NCI-H1694 treated with DMSO at 0.1 percent for 48 hours (cell line): Measurements from ENCODE around the gene ZBTB1.
A peak's percentile ranks its signal among the peaks of the same experiment; 100 is the strongest.
"Not testable (repeated sequence)": the region's sequence is repeated elsewhere in the genome, so short reads cannot be mapped to it uniquely, and the experiment has no call there.

Experiments used
- DNase-seq: peaks from one replicate; lab custom pipeline; 2025; lab: John Stamatoyannopoulos, UW

The ZBTB1 gene

GRCh38 chr14:64531567-64531966 is 27.0 kb downstream of the ZBTB1 start:
- no peak for DNase-seq

DNA sequence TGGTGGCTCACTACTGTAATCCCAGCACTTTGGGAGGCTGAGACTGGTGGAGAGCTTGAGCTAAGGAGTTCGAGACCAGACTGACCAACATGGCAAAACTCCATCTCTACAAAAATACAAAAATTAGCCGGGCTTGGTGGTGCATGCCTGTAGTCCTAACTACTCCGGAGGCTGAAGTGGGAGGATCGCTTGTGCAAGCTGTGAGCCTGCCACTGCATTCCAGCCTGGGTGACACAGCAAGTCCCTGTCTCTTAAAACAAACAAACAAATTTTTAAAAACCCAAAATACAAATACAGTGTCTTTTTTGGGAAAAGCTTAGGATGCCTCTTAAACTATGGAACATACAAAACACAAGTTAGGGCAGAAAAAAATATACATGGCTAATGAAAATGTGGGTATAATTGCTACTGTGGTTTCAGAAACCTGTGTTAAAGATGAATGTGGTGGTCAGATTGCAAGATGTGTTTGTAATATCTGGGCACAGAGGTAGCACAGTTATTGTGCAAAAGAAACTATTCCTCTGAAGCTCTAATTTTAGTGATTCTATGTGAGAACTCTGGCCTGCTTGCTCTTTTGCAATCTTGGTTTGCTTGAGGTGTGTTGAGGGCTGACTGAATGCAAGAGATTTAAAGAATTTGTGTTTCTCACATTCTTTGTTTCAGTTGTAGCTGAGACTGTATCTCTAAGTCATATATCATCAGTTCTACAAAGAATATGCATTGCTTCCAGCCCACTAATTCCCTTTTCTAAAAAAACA is 32.1 kb downstream of the ZBTB1 start:
- no peak for DNase-seq

GRCh38 chr14:64540208-64541202 is 35.9 kb downstream of the ZBTB1 start, which contains the start of gene HSPA2:
Gene HSPA2, plus strand, starts transcription at chr14:64540741. Its CDS starts 109 bp downstream, at chr14:64540850.
- DNase-seq: peak; percentile 97

GRCh38 chr14:64541261-64541971 is 36.8 kb downstream of the ZBTB1 start:
- no peak for DNase-seq

GRCh38 chr14:64541972-64542835 is 37.6 kb downstream of the ZBTB1 start:
- no peak for DNase-seq

DNA sequence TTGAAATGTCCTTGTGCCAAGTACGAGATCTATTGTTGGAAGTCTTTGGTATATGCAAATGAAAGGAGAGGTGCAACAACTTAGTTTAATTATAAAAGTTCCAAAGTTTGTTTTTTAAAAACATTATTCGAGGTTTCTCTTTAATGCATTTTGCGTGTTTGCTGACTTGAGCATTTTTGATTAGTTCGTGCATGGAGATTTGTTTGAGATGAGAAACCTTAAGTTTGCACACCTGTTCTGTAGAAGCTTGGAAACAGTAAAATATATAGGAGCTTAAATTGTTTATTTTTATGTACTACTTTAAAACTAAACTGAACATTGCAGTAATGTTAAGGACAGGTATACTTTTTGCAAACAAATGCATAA is 38.2 kb downstream of the ZBTB1 start:
- DNase-seq: no peak

GRCh38 chr14:64544607-64545312 is 40.2 kb downstream of the ZBTB1 start:
- no peak for DNase-seq

- DNase-seq: no peak
Observed at GRCh38 chr14:64549016-64549415, 44.4 kb downstream of the ZBTB1 start.

DNA sequence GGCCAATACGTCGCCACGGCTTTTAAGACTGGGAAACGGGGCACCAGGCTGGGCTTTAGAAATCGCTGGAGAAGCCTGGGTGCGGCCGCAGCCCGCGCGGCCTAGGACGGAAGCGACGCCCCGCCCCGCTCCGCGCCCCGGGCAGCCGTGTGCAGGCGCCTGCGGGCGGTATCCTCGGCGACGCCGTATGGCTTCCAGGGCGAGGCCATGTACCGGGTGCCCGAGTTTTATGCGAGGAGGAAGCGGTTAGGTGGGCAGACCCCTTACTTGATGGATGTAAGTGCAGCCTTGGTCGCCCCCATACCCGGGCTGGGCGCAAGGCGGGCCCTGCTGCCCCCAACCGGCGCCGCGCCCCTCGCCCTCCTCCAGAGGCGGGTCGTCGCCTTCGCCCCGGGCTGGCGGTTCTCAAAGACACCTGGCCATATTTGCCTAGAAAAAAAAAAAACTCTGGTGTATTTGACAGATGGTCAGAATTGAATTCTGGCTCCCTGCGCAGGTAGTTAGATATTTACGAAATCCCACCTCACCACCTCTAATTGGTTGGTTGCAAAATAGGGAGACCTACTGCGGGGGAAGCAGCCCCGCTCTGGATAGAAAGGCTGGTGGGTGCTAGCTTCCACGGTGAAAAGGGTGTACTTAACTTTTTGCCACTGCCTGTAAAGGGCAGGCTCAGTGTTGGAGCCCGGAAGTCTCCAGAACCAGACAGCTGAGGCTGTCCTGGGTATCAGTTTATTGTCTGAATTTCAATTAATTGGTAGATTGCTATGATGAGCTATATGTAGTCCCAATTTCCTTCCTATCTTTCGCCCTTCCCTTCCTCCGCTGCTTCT is 45.4 kb downstream of the ZBTB1 start, which contains the start of gene PPP1R36:
Gene PPP1R36 (plus strand): TSS at position 171 of the 830 bp plus-strand sequence. CDS start 37 bp downstream, at position 208.
- peak; percentile 89 for DNase-seq

GRCh38 chr14:64550621-64551333 is 46.2 kb downstream of the ZBTB1 start:
- peak; percentile 93 for DNase-seq

- DNase-seq: no peak
Observed at GRCh38 chr14:64554556-64554955, 50.0 kb downstream of the ZBTB1 start.

- DNase-seq: no peak
Observed at GRCh38 chr14:64556526-64556925, 52.0 kb downstream of the ZBTB1 start.

GRCh38 chr14:64558216-64558615 is 53.6 kb downstream of the ZBTB1 start:
- not testable (repeated sequence) for DNase-seq

DNA sequence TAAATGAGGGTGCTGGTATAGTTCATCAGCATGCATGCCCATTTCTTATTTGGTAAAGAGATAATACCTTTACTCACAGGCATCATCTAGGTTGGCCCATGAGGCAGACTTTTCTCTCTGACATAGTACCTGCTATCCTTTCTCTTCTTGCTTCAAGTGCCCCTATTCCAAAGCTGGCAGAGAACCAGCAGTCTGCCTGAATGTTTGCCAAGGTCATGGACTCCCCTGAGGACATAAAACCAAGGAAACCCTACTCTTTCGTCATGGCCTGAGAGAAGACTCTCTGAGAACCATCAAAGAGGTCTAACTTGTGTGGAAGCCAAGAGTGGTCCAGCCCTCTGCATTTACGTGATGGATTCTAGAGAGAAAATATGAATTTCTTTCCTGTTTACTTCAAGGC is 57.1 kb downstream of the ZBTB1 start:
- no peak for DNase-seq

DNA sequence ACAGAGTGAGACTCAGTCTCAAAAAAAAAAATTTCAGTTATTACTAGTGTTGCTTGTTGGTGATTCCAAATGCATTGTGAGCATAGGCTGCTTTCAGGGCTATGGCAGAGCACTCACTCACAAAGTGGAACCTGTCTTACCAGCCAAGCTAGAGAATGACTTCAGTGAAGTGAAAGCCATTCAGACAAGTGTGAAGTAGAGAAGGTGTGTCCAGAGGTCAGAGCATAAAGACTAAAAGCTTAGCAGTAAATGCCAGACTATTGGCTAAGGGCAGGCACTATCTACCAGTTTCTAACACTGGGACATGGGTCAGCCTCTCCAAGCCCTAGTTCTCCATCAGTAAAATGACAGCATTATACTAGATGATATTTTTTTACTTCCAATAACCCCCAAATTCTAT is 57.9 kb downstream of the ZBTB1 start:
- DNase-seq: no peak

DNA sequence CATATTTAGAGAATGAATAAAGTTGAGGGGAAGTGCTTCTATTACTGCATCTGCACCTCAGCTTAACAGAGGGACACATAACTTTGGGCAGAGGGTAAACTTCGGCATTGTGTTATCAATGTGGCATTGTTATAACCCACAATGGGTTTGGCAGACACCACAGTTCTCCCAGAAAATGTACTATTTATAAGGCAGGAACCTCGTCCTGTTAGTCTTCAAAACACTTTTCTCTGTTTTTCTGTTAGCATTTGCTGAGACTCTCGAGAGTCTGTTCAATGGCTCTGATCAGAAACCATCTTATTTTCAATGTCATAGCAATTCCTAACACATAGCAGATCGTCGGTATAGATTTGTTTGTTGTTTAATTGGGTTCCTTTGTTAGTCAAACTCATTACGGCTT is 59.1 kb downstream of the ZBTB1 start:
- DNase-seq: no peak

DNA sequence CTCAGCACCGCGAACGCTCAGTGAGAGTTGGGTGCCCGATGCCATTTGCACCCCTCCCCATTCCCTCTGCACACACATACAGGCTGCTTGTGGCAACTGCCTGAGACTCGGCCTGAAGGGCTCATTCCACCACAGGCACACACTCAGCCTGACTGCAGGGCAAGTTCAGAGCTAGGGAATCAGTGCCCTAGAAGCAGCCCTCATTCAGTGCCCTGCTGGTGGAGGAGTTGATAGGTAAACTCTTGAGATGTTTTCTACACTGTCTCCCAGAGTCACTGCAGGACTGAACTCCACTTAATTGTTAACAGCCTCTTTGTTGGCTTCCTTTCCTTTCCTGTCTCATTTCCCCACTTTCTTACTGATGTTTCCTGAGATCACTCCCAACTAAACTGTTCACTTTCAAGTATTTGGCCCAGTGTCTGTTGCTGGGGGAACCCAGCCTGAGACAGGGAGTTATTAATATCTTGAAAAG is 62.1 kb downstream of the ZBTB1 start:
- DNase-seq: no peak

DNA sequence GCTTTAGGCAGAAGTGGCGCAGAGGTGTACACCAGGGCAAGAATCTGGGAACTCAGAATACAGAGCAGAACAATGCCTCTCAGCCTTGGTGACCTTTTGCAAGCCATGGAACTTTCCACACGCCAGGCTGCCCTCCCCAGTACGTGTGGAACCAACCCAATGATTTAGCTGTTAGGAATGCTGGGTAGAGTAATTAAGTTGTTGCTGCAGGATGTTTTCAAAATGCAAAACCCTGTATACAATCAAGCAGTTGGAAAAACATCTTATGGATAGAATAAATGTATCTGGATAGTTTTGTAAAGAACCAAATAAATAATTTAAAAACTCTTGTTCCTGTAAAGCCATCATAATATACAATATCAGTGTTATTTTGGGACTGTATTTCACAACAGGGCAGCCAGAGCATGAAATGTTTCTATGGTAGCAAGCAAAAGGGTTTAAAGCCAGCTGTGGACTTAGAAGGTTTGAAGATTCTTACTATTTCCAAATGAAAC is 64.6 kb downstream of the ZBTB1 start:
- no peak for DNase-seq

- not testable (repeated sequence) for DNase-seq
Observed at GRCh38 chr14:64569646-64570045, 65.1 kb downstream of the ZBTB1 start.
